ENCODE results near the gene PPM1H. TPM values are rescaled to one million over a fixed set of nuclear protein-coding genes. Genes with fewer than 3 reads are reported as not detected.

PPM1H gene
- total RNA-seq, 1 experiment from 2014 or later, result 12.0 TPM

GRCh38 chr12:62840806-62841205, 94.1 kb downstream of the PPM1H start:
- ATAC-seq, result no peak
- Histone ChIP-seq H2AFZ (ENCODE audit: low read length) (no peak overlapping the region), H3K79me2 (ENCODE audit: low read length) (no peaks in the 10 kb centered on the region), H4K20me1 (ENCODE audit: low read length) (no peaks in the 10 kb centered on the region), H3K36me3 (ENCODE audit: low read depth, low read length) (no peaks in the 10 kb centered on the region), H3K9ac (ENCODE audit: low read length) (no peak overlapping the region), H3K9me2 (replicated peaks; ENCODE audit: low read length) (no peaks in the 10 kb centered on the region), H3K9me3 (ENCODE audit: low read length) (no peaks in the 10 kb centered on the region), H3F3A (ENCODE audit: low read length, unreplicated experiment) (no peaks in the 10 kb centered on the region), H3K4me2 (ENCODE audit: low read length) (no peak overlapping the region), H3K27me3 (ENCODE audit: low read length) (no peaks in the 10 kb centered on the region), H3K27ac (ENCODE audit: low read length) (no peak overlapping the region), H3K4me3 (ENCODE audit: low read length) (no peak overlapping the region), H3K4me1 (ENCODE audit: insufficient read depth, low read length) (no peaks in the 10 kb centered on the region)
- POLR2A ChIA-PET (ENCODE audit: unreplicated experiment), result no interaction called here
- CTCF ChIA-PET, result interaction anchor here (0.9 kb wide), 1 partner anchor 38 kb away, joined by 4 read pairs; no protein-coding TSS in a partner anchor
- intact Hi-C loops (cut with micrococcal nuclease), result no loop called here
- no peak for DNase-seq
- TF ChIP-seq CTCF (conservative IDR thresholded peaks at IDR 0.05; ENCODE audit: low read depth, low read length), result no peak
- no peak for TF ChIP-seq EZH2phosphoT487 (IDR thresholded peaks at IDR 0.05; ENCODE audit: borderline replicate concordance, low read length)
- no peak for TF ChIP-seq EZH2 (IDR thresholded peaks at IDR 0.05; ENCODE audit: low read length, unreplicated experiment)
- no TSS peak for BruUV-seq (replicated peaks)

DNA sequence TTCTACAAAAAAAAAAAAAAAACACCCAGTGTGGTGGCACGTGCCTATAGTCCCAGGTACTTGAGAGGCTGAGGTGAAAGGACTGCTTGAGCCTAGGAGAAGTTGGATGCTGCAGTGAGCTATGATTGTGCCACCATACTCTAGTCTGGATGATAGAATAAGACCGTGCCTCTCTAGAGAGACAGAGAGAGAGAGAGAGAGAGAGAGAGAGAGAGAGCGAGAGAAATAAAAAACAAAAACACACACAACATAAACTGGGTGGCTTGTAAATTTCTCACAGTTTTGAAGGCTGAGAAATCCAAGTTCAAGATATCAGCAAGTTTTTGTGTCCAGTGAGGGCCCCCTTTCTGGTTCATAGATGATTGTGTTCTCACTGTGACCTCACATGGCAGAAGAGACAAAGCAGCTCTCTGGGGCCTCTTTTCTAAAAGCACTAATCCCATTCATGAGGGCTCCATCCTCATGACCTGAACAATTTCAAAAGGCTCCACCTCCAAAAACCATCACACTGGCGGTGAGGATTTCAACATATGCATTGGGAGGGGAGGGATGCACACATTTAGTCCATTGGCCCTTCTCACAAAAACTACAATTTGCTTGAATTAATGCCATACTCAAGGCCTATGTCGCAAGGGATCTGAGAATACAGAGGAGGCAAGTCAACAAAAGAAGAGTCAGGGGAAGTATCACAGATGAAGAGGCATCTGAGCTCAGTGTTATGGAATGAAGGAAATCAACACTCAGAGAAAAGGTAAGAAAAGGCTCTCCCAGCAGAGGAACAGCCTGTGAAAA, 94.9 kb downstream of the PPM1H start:
- Histone ChIP-seq H3K27me3 (ENCODE audit: low read length) (no peaks in the 10 kb centered on the region), H3K9ac (ENCODE audit: low read length) (no peak overlapping the region), H2AFZ (ENCODE audit: low read length) (no peak overlapping the region), H3K4me1 (ENCODE audit: insufficient read depth, low read length) (peaks cover 3% of the 10 kb centered on the region; the same call in 1 of the 2 replicates), H4K20me1 (ENCODE audit: low read length) (no peaks in the 10 kb centered on the region), H3K36me3 (ENCODE audit: low read depth, low read length) (no peaks in the 10 kb centered on the region), H3K9me2 (replicated peaks; ENCODE audit: low read length) (no peaks in the 10 kb centered on the region), H3K79me2 (ENCODE audit: low read length) (no peaks in the 10 kb centered on the region), H3K27ac (ENCODE audit: low read length) (no peak overlapping the region), H3K9me3 (ENCODE audit: low read length) (no peaks in the 10 kb centered on the region), H3F3A (ENCODE audit: low read length, unreplicated experiment) (no peaks in the 10 kb centered on the region), H3K4me3 (ENCODE audit: low read length) (no peak overlapping the region), H3K4me2 (ENCODE audit: low read length) (no peak overlapping the region)
- TF ChIP-seq EZH2 (IDR thresholded peaks at IDR 0.05; ENCODE audit: low read length, unreplicated experiment) (no peak), CTCF (conservative IDR thresholded peaks at IDR 0.05; ENCODE audit: low read depth, low read length) (no peak)
- BruUV-seq (replicated peaks), result no TSS peak
- ChIA-PET POLR2A (ENCODE audit: unreplicated experiment) (no interaction called here), CTCF (interaction anchor here (0.9 kb wide), 1 partner anchor 37 kb away, joined by 4 read pairs; no protein-coding TSS in a partner anchor)
- ATAC-seq (no peak), DNase-seq (peak; percentile 42)
- intact Hi-C loops (cut with micrococcal nuclease), result no loop called here
